HG02571 (cell line): ENCODE results near the gene CRISPLD2.
"Not testable (repeated sequence)": the region's sequence is repeated elsewhere in the genome, so short reads cannot be mapped to it uniquely, and the experiment has no call there.

Experiments used
- ATAC-seq: cut with Tn5 transposase; IDR thresholded peaks from one replicate; pipeline ENCODE4 v1.9.1; 2021; ENCODE audit warnings: mild to moderate bottlenecking, moderate library complexity; ENCODE audit not compliant: unreplicated experiment

Gene CRISPLD2

GRCh38 chr16:84926462-84926861 is 106.7 kb downstream of the CRISPLD2 start:
- no peak for ATAC-seq

DNA sequence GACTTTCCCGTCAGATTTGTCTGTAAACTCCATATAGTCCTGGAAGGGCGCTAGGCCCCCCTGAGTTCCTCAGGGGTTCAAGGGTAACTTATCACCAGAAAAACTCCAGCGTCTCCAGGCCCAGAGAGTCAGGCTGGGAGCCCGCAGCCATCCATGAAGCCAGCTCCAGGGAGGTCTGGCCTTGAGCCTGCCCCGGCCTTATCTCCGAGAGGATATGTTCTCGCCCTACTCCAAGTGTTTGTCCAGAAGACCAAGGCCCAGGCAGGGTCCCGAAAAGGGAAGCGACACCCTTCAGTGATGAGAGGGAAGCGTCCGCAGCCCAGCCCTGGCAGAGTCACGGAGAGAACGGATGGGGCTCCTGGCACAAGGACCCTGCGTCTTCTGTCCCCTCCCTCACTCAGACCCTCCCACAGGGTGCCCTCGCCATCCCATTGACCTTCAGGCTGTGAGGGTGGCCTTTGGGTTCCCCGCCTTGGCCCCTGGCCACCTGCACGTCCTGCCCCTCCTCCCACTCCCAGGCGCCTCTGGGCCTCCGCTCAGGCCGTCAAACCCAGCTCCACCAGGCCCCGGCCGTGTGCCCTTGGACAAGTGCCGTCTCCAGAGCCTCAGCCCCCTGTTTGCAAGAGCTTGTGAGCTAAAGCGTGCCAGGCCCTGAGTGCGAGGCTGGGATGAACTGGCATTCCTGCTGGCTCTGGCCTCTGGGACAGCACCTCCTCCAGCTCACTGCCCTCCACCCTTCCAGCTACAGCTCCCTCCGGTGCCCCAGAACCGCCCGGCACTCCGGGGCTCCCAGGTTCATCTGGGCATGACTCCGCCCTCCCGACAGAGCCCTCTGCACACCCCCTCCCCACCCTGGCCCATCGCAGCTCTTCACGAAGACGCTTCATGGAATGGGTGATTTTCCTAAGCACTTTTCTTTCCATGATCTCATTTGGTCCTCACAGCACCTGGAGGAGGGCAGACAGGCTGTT is 108.1 kb downstream of the CRISPLD2 start:
- no peak for ATAC-seq

DNA sequence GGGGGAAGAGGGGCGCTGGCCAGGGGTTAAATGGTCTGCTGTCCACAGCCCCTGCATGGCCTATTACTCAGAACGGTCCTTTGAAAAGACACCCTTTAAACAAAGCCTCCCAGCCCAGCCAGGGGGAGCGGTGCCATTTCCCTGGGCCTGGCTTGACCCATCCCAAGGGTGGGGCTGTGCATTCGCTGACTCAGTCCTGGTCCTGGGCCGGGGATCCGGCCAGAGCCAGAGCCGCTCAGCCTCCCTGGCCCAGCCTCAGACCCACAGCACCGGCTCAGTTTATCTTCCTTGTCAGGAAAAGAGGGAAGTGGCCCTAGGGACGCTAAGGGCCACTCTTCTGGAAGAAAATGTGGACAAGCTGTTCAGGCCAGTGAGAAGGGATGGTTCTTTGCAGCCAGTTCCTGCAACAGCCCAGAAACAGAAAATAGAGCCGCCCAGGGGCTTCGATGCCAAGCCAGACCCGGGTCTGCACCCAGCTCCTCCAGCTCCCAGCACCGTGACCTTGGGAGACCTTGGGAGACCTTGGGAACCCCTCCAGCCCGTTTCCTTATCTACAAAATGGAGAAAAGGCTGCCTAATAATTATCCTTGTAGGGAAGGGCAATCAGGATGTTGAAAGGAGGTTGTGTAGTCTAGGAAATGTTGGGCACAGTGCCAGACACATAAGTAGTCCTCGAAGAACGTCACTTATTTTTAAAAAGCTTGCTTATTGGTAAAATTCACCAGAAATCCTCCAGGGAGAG is 109.1 kb downstream of the CRISPLD2 start:
- ATAC-seq = no peak

- no peak for ATAC-seq
Measured at GRCh38 chr16:84929421-84930297, 109.9 kb downstream of the CRISPLD2 start.

- no peak for ATAC-seq
Measured at GRCh38 chr16:84930298-84931106, 110.7 kb downstream of the CRISPLD2 start.

GRCh38 chr16:84931107-84931494 is 111.3 kb downstream of the CRISPLD2 start:
- ATAC-seq = no peak

DNA sequence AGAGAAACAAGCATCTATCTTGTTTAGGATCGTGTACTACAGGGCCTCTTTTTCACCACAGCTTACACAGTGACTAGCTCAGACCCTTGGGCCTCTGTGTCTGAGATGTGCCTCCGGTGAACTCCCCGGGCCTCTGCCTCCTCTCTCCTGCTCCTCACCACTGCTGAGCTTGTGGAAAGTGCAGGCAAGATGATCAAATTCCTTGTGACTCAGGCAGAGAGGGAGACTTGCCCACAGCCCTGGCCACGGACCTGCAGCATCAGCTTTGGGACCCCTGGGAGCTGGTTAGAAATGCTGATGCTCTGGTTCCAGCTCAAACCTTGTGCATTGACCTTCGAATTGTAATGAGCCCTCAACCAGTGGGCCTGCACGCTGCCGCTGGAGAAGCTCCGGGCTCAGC is 111.7 kb downstream of the CRISPLD2 start:
- no peak for ATAC-seq

GRCh38 chr16:84932681-84933080 is 112.9 kb downstream of the CRISPLD2 start:
- no peak for ATAC-seq

GRCh38 chr16:84933774-84934631 is 114.2 kb downstream of the CRISPLD2 start:
- ATAC-seq = no peak

DNA sequence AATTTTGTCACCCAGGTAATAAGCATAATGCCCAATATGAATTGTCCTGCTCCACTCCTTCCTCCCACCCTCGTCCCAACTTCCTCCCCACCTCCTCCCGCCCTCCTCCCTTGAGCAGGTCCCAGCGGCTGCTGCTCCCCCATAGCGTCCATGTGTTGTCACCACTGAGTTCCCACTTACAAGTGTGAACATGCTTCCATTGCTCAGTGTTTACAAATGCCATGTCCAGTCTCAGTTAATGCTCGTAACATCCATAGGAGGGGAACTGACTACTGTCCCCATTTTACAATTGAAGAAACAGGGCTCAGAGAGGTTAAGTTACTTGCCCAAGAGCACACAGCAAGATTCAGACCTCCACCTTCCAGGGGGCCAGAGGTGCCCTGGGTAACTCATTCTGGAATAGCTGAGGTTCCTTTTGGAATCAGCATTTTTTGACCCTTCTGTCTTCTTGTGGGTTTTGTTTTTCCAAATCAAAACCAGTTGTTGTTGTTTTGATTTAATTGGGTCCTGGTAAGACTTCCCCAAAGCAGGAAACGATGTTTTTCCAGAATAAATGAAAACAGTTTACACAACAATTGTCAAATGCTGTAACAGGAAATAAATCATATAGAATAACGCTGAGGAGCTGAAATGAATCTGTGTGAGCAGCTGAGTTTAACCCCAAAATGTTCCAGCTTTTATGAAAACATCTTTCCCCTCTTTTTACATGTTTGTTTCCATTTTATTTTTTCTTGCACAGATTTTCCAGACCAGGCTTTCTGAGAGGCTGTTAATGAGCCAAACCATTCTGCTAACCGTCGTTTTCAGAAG is 117.6 kb downstream of the CRISPLD2 start:
- ATAC-seq = no peak

DNA sequence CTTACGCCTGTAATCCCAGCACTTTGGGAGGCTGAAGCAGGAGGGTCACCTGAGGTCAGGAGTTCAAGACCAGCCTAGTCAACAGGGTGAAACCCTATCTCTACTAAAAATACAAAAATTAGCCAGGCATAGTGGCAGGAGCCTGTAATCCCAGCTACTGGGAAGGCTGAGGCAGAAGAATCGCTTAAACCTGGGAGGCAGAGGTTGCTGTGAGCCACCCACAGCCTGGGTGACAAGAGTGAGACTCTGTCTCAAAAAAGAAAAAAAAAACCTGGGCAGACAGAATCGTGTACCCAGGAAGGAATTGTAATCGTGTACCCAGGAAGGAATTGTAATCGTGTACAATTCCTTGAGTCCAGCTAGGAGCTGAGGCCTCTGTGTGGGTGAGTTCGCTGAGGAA is 118.8 kb downstream of the CRISPLD2 start:
- ATAC-seq = not testable (repeated sequence)

DNA sequence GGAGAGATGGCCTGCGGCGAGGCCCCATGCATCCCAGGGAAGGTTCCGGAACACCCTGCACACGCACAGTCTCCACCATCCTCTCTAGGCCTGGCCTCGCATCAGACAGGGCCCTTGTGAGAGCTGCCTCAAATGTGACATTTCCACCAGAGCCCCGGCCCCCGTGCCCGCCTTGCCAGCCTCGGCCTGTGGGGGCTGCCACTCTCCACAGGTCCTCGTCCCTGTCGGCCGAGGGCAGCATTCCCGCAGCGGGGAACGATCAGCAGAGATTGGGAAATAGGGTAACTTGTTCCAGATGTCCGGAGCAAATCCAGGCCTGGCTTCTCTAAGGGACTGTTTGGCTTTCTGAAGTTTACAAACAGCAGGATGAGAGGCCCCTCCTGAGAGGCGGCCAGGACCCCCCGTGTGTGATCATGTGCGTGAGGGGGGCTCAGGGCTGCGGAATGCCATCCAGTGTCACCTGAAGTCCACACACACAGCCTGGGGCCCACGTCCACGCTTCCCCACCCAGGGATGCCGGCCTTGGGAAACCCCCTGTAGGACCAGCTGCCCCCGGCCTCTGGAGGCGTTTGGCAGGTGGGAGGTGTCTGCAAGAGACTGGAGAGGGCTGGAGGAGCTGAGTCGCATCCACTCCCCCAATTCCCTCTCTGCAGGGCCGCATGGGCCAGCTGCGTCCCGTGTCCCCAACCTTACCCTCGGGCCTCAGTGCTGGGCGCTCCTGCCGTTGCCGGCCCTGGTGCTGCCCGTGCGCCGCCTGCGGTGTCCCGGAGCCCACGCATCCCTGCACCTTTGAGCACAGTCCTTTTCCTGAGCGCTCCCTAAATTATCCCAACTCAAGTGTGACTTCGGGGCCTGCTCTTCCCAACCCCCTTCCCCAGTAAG is 121.1 kb downstream of the CRISPLD2 start:
- no peak for ATAC-seq

GRCh38 chr16:84941921-84942320 is 122.1 kb downstream of the CRISPLD2 start:
- no peak for ATAC-seq

GRCh38 chr16:84942786-84943185 is 123.0 kb downstream of the CRISPLD2 start:
- ATAC-seq = no peak

DNA sequence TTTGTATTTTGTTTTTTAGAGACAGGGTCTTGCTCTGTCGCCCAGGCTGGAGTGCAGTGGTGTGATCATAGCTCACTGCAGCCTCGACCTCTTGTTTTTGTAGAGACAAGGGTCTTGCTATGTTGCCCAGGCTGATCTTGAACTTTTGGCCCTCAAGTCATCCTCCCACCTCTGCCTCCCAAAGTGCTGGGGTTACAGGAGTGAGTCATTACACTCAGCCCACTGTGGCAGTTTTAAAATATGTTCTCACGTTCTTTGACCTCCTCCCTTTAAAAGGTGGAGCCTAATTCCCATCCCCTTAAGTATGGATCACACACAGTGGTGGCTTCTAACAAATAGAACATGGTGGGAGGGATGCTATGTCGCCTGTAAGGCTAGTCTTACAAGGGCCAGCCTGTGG is 123.8 kb downstream of the CRISPLD2 start:
- no peak for ATAC-seq

DNA sequence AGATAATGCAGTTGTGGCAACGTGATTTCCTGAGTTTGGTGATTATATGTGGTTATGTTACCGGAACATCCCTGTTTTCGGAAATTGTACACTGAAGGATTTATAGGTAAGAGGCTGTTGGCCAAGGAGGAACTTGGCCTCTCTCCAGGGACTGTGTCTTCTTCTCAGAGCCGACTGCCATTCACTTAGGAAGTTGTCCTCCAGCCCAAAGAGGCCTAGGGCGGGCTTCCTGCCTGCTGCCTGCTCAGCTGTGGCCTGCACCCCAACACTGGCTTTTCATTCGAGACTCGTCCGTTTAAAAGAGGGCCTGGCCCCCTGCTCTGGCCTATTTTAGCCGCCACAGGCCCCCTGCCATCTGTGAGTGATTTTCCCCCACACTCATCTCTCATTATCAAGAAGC is 127.2 kb downstream of the CRISPLD2 start:
- ATAC-seq = no peak
